ENCODE results near the gene FLVCR2.

Gene FLVCR2

GRCh38 chr14:75614179-75614578, 35.8 kb downstream of the FLVCR2 start:
- H3K4me3 ChIP-seq (ENCODE audit: low read depth, low read length) = no peak overlapping the region
- TF ChIP-seq POLR2A (IDR thresholded peaks at IDR 0.05; ENCODE audit: extremely low read depth, insufficient read length) = no peak
- TF ChIP-seq MYC (IDR thresholded peaks at IDR 0.05; ENCODE audit: low read depth, low read length) = no peak
- no peak for TF ChIP-seq CTCF (IDR thresholded peaks at IDR 0.05; ENCODE audit: low read depth, low read length)
- no peak for TF ChIP-seq MAX (IDR thresholded peaks at IDR 0.05; ENCODE audit: low read depth, low read length)
- peak; percentile 45 for DNase-seq (ENCODE audit: low read depth)

- peak; percentile 79 for DNase-seq (ENCODE audit: low read depth)
- no peak overlapping the region for H3K4me3 ChIP-seq (ENCODE audit: low read depth, low read length)
- TF ChIP-seq POLR2A (IDR thresholded peaks at IDR 0.05; ENCODE audit: extremely low read depth, insufficient read length) (no peak), MAX (IDR thresholded peaks at IDR 0.05; ENCODE audit: low read depth, low read length) (no peak), MYC (IDR thresholded peaks at IDR 0.05; ENCODE audit: low read depth, low read length) (no peak)
These were observed 36.8 kb downstream of the FLVCR2 start for GRCh38 chr14:75615200-75615599.

- DNase-seq (ENCODE audit: low read depth) = no peak
- no peak overlapping the region for H3K4me3 ChIP-seq (ENCODE audit: low read depth, low read length)
- TF ChIP-seq MAX (IDR thresholded peaks at IDR 0.05; ENCODE audit: low read depth, low read length) = no peak
- TF ChIP-seq MYC (IDR thresholded peaks at IDR 0.05; ENCODE audit: low read depth, low read length) = no peak
- TF ChIP-seq POLR2A (IDR thresholded peaks at IDR 0.05; ENCODE audit: extremely low read depth, insufficient read length) = no peak
- TF ChIP-seq CTCF (IDR thresholded peaks at IDR 0.05; ENCODE audit: low read depth, low read length) = no peak
These were observed 41.1 kb downstream of the FLVCR2 start for GRCh38 chr14:75619548-75619947.

GRCh38 chr14:75625034-75625433, 46.6 kb downstream of the FLVCR2 start:
- no peak for DNase-seq (ENCODE audit: low read depth)
- TF ChIP-seq MYC (IDR thresholded peaks at IDR 0.05; ENCODE audit: low read depth, low read length) = no peak
- no peak for TF ChIP-seq POLR2A (IDR thresholded peaks at IDR 0.05; ENCODE audit: extremely low read depth, insufficient read length)
- TF ChIP-seq CTCF (IDR thresholded peaks at IDR 0.05; ENCODE audit: low read depth, low read length) = no peak
- no peak for TF ChIP-seq MAX (IDR thresholded peaks at IDR 0.05; ENCODE audit: low read depth, low read length)

GRCh38 chr14:75626396-75626795, 48.0 kb downstream of the FLVCR2 start:
- no peak for DNase-seq (ENCODE audit: low read depth)
- TF ChIP-seq POLR2A (IDR thresholded peaks at IDR 0.05; ENCODE audit: extremely low read depth, insufficient read length) (no peak), CTCF (IDR thresholded peaks at IDR 0.05; ENCODE audit: low read depth, low read length) (no peak), MAX (IDR thresholded peaks at IDR 0.05; ENCODE audit: low read depth, low read length) (no peak), MYC (IDR thresholded peaks at IDR 0.05; ENCODE audit: low read depth, low read length) (no peak)
- no peak overlapping the region for H3K4me3 ChIP-seq (ENCODE audit: low read depth, low read length)

More at GRCh38 chr14:75625034-75625433, 46.6 kb downstream of the FLVCR2 start:
- no peak overlapping the region for H3K4me3 ChIP-seq (ENCODE audit: low read depth, low read length)

GRCh38 chr14:75626863-75627262, 48.4 kb downstream of the FLVCR2 start:
- no peak overlapping the region for H3K4me3 ChIP-seq (ENCODE audit: low read depth, low read length)
- DNase-seq (ENCODE audit: low read depth) = no peak
- TF ChIP-seq POLR2A (IDR thresholded peaks at IDR 0.05; ENCODE audit: extremely low read depth, insufficient read length) (no peak), CTCF (IDR thresholded peaks at IDR 0.05; ENCODE audit: low read depth, low read length) (no peak)
